Measurements from ENCODE around the gene POLA1.

DNA sequence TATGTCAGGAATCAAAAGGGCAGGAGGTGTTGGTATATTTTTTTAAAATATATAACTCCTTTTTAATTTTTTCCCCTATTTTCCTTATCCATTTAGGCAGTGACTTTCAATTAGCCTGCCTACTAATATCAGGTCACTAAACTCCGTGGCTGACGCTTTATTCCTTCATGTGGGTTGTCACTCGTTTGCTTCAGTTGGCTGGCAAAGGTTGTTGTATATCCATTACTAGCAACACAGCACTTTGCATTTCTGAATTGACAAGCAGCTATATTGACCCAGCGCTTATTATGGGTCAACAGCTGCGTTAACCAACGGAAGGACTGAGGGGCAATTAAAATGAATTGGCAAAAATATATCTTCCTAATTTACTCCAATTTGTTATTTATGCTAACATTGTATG lies 234.4 kb downstream of the POLA1 start:
- no peak for TF ChIP-seq POLR2A (IDR thresholded peaks at IDR 0.05)
- TF ChIP-seq, protein P1, sequence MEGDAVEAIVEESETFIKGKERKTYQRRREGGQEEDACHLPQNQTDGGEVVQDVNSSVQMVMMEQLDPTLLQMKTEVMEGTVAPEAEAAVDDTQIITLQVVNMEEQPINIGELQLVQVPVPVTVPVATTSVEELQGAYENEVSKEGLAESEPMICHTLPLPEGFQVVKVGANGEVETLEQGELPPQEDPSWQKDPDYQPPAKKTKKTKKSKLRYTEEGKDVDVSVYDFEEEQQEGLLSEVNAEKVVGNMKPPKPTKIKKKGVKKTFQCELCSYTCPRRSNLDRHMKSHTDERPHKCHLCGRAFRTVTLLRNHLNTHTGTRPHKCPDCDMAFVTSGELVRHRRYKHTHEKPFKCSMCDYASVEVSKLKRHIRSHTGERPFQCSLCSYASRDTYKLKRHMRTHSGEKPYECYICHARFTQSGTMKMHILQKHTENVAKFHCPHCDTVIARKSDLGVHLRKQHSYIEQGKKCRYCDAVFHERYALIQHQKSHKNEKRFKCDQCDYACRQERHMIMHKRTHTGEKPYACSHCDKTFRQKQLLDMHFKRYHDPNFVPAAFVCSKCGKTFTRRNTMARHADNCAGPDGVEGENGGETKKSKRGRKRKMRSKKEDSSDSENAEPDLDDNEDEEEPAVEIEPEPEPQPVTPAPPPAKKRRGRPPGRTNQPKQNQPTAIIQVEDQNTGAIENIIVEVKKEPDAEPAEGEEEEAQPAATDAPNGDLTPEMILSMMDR (IDR thresholded peaks at IDR 0.05), result no peak
- no peak for TF ChIP-seq EP300 (IDR thresholded peaks at IDR 0.05; ENCODE audit: low read depth)
- TF ChIP-seq POLR2AphosphoS5 (IDR thresholded peaks at IDR 0.05), result no peak

Data from transverse colon (tissue), 4 donors.